Stimulated activated CD4-positive, alpha-beta T cell treated with anti-CD3 and anti-CD28 coated beads, Interleukin-12 subunit alpha, Interleukin-12 subunit beta, amount 100 ng/mL, for 4 hours (primary cell): ENCODE results near the gene XPO1.
"Not testable (repeated sequence)": the region's sequence is repeated elsewhere in the genome, so short reads cannot be mapped to it uniquely, and the experiment has no call there.

Source experiments
- DNase-seq: peaks from one replicate; pipeline ENCODE4 v3.0.0-alpha.2; 2020

The XPO1 gene

GRCh38 chr2:61538200-61538919 lies at the start of gene XPO1:
TSS of gene XPO1 (minus strand) at chr2:61538356. CDS start at chr2:61533897, 4,459 bp downstream.
- peak; percentile 99 for DNase-seq

- not testable (repeated sequence) for DNase-seq
Observed at GRCh38 chr2:61586928-61587327, 48.8 kb upstream of the XPO1 start.

- DNase-seq = no peak
Observed at GRCh38 chr2:61585383-61585782, 47.2 kb upstream of the XPO1 start.

GRCh38 chr2:61584368-61584767 lies 46.2 kb upstream of the XPO1 start:
- DNase-seq = not testable (repeated sequence)

- no peak for DNase-seq
Observed at GRCh38 chr2:61582165-61582564, 44.0 kb upstream of the XPO1 start.

GRCh38 chr2:61581716-61582115 lies 43.6 kb upstream of the XPO1 start:
- no peak for DNase-seq

- DNase-seq = no peak
Observed at GRCh38 chr2:61575447-61575859, 37.3 kb upstream of the XPO1 start.

- DNase-seq = no peak
Observed at GRCh38 chr2:61566566-61566965, 28.4 kb upstream of the XPO1 start.

GRCh38 chr2:61562615-61563014 lies 24.5 kb upstream of the XPO1 start:
- DNase-seq = no peak

- no peak for DNase-seq
Observed at GRCh38 chr2:61558160-61558559, 20.0 kb upstream of the XPO1 start.

GRCh38 chr2:61557381-61557780 lies 19.2 kb upstream of the XPO1 start:
- DNase-seq = no peak

GRCh38 chr2:61554604-61555003 lies 16.4 kb upstream of the XPO1 start:
- no peak for DNase-seq

- no peak for DNase-seq
Observed at GRCh38 chr2:61550375-61551209, 12.4 kb upstream of the XPO1 start.

GRCh38 chr2:61549546-61549945 lies 11.4 kb upstream of the XPO1 start:
- DNase-seq = no peak

- DNase-seq = no peak
Observed at GRCh38 chr2:61543062-61543461, 4.9 kb upstream of the XPO1 start.

GRCh38 chr2:61540167-61540566 lies 2.0 kb upstream of the XPO1 start:
- not testable (repeated sequence) for DNase-seq

GRCh38 chr2:61538920-61539520 lies 864 bp upstream of the XPO1 start:
- DNase-seq = peak; percentile 48

- DNase-seq = no peak
Observed at GRCh38 chr2:61537950-61538199, 281 bp downstream of the XPO1 start.

- DNase-seq = peak; percentile 51
Observed at GRCh38 chr2:61537277-61537949, 743 bp downstream of the XPO1 start.

- DNase-seq = peak; percentile 73
Observed at GRCh38 chr2:61536572-61537276, 1.4 kb downstream of the XPO1 start.

- DNase-seq = no peak
Observed at GRCh38 chr2:61536180-61536571, 2.0 kb downstream of the XPO1 start.

GRCh38 chr2:61535449-61535848 lies 2.7 kb downstream of the XPO1 start:
- DNase-seq = no peak

- no peak for DNase-seq
Observed at GRCh38 chr2:61534926-61535325, 3.2 kb downstream of the XPO1 start.
